ENCODE measurements around the gene RAD18.

The RAD18 gene

GRCh38 chr3:8900869-8901268, 62.4 kb downstream of the RAD18 start:
- FAIRE-seq (no peak), DNase-seq (ENCODE audit: low spot score) (no peak)

- no peak for DNase-seq (ENCODE audit: low spot score)
- no peak for FAIRE-seq
These were observed 63.3 kb downstream of the RAD18 start for GRCh38 chr3:8899876-8900460.

GRCh38 chr3:8895829-8896228, 67.4 kb downstream of the RAD18 start:
- DNase-seq (ENCODE audit: low spot score) (no peak), FAIRE-seq (no peak)

- FAIRE-seq, result no peak
- DNase-seq (ENCODE audit: low spot score), result no peak
These were observed 70.3 kb downstream of the RAD18 start for GRCh38 chr3:8893001-8893400.

GRCh38 chr3:8891774-8892173, 71.5 kb downstream of the RAD18 start:
- no peak for FAIRE-seq
- DNase-seq (ENCODE audit: low spot score), result no peak

DNA sequence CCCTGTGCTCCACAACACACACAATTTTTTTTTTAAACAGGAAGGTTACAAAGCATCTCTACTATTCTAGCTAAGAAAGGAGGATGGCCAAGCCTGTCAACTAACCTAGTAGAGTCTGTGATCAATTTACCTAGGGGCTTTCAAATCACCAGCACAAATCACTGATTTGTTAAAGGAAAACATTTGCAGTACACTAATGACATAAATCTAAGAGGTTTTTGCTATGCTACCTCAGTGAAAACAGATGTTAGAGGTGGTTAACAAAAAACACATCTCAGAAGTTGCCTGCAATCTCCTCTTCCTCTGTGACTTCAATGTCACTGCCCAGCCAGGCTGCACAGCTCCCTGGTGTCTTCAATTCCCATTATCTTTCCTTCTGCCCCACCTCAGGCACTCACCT, 72.0 kb downstream of the RAD18 start:
- DNase-seq (ENCODE audit: low spot score) (no peak), FAIRE-seq (no peak)

GRCh38 chr3:8888301-8888915, 74.9 kb downstream of the RAD18 start:
- DNase-seq (ENCODE audit: low spot score) (no peak), FAIRE-seq (no peak)

DNA sequence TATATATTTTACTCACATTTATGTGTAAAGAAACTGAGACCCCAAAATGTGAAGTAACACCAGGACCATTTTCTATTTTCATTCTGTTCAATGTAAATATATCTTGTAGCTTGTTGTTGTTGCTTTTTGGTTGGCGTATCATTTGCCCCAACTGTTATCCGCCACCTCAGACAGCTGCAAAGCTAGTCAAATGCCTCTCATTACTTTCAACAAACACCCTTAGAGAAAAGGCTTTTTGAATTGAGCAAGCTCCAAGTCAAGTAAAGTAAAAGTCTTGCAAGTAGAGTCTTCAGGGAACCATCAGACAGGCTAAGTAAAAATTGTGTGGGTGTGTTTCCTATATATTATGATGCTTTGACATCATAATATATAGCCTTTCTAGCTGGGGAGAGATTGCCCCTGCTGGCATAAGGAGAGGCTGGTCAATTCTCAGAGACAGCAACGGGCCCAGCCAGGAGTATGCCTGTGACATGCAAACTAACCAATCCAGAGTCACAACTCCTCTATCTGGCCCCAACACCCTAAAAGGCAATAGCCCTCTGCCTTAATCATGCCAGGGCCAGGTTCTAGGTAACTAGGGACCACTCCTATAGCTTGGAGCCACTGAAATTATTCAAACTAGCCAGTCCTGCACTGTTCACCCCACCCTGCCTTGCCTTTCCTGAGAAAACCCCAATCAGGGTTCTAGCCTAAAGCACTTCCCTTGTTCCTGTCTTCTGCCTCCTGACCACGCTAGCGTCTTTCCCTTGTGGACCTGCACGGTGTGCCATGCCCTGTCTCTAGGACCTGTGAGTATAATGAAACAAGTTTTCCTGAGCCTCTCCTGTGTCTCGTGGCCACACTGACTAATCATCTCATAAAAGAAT, 75.6 kb downstream of the RAD18 start:
- DNase-seq (ENCODE audit: low spot score), result no peak
- FAIRE-seq, result no peak

DNA sequence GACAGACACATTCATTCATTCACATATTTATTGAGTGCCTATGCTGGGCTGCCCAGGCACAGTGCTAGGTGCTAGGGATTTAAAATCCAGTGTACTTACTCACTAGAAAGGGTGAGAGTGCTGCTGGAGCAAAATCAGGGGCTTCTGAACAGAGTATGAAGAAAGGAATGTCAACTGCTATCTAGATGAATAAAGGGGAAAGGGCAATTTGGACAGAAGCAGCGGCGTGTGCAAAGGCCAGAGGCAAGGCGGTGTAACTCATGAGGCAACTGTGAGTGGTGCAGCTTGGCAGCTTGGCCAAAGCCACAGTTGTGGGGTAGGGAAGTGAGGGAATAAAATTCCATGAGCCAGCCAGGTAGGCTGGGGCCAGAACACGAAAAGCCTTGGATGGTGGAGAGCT, 76.7 kb downstream of the RAD18 start:
- FAIRE-seq (no peak), DNase-seq (ENCODE audit: low spot score) (no peak)

DNA sequence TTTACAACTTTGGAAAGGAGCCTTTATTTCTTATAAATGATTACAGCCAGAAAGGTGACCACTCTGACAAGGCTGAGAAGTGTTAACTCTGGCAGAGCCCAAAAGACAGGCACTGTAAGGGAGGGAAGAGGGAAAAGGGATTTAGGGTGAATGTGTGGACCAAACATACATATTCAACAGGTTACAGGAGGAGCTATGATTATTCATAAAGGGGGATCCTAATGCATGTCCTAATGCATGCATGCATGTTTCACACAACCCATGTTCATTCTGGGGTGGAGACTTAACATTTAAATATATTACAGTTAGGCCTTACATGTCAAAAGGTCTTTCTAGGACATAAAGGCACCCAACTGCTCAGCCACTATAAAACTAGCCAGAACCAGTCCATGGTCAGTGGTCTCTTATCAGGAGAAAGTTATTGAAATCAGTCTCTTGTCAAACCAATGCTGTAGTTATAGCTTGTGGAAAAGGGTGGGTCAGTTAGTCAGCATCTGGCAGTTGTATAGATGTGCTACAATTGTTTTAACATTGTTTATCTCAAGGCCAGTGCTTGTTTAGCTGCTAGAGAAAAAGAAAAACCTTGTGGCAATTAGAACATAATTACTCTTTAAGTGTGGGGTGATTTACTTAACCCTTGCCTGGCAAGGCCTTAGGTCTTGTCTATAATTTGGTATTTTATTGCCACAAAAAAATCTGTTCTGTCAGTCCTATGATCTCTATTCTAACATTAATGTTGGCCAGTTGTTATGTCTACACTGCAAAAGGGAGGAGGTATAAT, 77.5 kb downstream of the RAD18 start:
- FAIRE-seq (no peak), DNase-seq (ENCODE audit: low spot score) (no peak)

GRCh38 chr3:8884630-8885290, 78.5 kb downstream of the RAD18 start:
- FAIRE-seq, result no peak
- DNase-seq (ENCODE audit: low spot score), result no peak

GRCh38 chr3:8882642-8883041, 80.6 kb downstream of the RAD18 start:
- FAIRE-seq, result no peak

DNA sequence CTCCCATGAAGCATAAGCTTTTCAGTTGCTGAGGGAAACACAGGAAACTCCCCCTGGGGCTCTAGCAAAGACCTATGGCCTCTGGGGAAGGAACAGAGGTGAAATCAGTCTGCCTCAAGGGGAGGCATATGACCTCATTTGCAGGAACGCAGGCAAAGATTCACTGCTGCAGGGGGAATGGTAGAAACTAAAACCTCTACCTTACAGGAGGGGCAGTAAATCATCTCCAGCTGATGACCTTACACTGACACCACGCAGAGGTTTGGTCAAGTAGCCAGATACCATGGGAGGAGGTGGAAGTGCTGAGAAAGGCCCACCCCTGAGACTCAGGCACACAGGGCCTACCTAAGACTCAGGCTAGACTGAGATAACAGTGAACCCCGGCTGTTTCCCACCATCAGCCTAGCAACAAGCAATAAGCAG, 81.1 kb downstream of the RAD18 start:
- DNase-seq (ENCODE audit: low spot score), result no peak
- FAIRE-seq, result no peak

More at GRCh38 chr3:8882642-8883041, 80.6 kb downstream of the RAD18 start:
- DNase-seq (ENCODE audit: low spot score), result no peak

- DNase-seq (ENCODE audit: low spot score) (no peak), FAIRE-seq (no peak)
These were observed 83.8 kb downstream of the RAD18 start for GRCh38 chr3:8879347-8879944.

DNA sequence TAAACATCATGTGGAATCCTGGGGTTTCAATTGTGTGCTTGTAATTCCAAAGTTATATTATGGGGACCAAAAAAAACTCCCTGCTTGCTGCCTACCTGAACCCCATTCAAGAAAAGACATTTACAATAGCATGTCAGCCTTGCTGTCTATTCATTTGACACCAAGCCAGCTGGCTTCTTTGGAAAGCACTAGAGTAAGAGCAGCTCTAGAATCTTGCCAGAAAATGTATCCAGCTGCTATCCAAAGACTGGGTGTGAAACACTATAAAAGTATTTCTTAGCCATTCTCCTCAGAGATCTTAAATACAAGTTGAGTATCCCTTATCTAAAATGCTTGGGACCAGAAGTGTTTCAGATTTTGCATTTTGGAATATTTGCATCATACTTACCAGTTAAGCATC, 87.4 kb downstream of the RAD18 start:
- FAIRE-seq, result no peak
- DNase-seq (ENCODE audit: low spot score), result no peak

- no peak for DNase-seq (ENCODE audit: low spot score)
- no peak for FAIRE-seq
These were observed 89.5 kb downstream of the RAD18 start for GRCh38 chr3:8873740-8874139.

- FAIRE-seq, result peak; percentile 65
- DNase-seq (ENCODE audit: low spot score), result peak; percentile 55
These were observed 91.0 kb downstream of the RAD18 start for GRCh38 chr3:8872261-8872660.

DNA sequence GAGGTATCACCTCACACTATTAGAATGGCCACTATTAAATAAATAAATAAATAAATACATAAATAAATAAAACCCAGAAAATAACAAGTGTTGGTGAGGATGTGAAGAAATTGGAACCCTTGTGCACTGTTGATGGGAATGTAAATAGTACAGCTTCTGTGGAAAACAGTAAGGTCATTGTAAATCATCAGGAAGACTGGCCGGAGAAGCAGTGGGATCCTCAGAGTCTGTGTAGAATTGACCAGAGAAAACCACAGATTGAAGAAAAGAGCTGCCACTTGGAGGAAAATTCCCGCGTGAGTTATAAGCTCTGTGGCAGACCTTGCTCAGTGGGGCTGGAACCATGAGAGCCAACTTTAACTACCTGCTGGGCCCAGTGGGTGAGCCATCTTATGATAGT, 92.0 kb downstream of the RAD18 start:
- DNase-seq (ENCODE audit: low spot score) (no peak), FAIRE-seq (no peak)

GRCh38 chr3:8870134-8870533, 93.1 kb downstream of the RAD18 start:
- DNase-seq (ENCODE audit: low spot score) (no peak), FAIRE-seq (no peak)

DNA sequence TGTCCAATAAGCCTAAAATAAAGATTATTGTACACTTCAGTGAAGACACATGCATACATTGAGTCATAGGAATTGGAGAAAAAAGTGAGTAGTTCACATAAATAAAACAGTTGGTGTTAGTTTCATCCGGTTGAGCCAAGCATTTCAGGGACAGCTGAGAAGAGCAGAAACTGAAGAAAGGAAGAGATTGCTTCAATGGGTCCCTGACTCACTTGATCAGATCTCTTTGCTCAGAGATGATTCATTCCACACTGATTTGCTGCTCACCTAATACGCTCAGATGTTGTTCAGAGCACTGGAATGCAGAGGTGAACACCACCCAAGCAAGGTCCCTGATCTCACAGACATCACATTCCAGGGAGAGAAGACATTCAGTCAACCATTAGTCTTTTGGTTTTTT, 93.7 kb downstream of the RAD18 start:
- peak; percentile 99 for FAIRE-seq

GRCh38 chr3:8868996-8869395, 94.3 kb downstream of the RAD18 start:
- no peak for DNase-seq (ENCODE audit: low spot score)
- FAIRE-seq, result no peak

More for the DNA sequence above, 93.7 kb downstream of the RAD18 start:
- DNase-seq (ENCODE audit: low spot score), result peak; percentile 99
